ENCODE results near the gene RIMBP2.

DNA sequence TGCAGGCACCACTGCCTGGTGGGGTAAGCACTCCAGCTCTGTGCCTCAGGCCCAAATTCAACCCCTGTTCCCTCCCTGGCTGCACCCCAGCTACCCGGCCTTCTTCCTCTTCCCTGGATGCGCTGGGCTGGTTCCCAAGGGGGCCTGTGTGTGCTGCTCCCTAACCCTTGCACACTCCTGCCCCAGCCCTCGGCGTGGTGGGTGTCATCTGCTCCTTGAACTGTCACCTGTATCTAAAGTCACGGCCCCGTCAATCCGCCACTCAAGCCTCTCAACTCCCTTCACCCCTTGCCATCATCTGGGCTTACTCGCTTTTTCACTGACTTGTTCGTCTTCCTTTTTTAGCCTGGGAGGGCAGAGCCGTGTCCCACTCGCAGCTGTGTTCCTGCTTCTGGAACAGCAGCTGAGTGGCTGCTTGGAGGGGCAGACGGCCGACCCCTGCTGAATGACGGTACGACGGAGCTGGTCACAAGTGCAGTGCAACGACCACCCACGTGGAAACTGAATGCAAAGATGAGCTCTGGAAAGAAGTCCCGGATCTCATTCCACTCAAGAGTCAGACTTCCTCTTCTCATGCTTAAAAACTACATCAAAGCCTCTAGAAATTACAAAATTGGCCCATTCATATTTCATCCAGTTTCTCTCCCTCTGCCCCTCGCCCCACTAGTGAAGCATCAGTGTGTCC lies 239.5 kb downstream of the RIMBP2 start:
- TF ChIP-seq, protein P1, sequence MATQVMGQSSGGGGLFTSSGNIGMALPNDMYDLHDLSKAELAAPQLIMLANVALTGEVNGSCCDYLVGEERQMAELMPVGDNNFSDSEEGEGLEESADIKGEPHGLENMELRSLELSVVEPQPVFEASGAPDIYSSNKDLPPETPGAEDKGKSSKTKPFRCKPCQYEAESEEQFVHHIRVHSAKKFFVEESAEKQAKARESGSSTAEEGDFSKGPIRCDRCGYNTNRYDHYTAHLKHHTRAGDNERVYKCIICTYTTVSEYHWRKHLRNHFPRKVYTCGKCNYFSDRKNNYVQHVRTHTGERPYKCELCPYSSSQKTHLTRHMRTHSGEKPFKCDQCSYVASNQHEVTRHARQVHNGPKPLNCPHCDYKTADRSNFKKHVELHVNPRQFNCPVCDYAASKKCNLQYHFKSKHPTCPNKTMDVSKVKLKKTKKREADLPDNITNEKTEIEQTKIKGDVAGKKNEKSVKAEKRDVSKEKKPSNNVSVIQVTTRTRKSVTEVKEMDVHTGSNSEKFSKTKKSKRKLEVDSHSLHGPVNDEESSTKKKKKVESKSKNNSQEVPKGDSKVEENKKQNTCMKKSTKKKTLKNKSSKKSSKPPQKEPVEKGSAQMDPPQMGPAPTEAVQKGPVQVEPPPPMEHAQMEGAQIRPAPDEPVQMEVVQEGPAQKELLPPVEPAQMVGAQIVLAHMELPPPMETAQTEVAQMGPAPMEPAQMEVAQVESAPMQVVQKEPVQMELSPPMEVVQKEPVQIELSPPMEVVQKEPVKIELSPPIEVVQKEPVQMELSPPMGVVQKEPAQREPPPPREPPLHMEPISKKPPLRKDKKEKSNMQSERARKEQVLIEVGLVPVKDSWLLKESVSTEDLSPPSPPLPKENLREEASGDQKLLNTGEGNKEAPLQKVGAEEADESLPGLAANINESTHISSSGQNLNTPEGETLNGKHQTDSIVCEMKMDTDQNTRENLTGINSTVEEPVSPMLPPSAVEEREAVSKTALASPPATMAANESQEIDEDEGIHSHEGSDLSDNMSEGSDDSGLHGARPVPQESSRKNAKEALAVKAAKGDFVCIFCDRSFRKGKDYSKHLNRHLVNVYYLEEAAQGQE (IDR thresholded peaks at IDR 0.05; ENCODE audit: insufficient read depth in 1 of 2, low read depth in 2 of 2, low read length in 2 of 2) = no peak
- TF ChIP-seq POLR2AphosphoS5 (IDR thresholded peaks at IDR 0.05; ENCODE audit: low read depth, low read length) (no peak), TAF1 (IDR thresholded peaks at IDR 0.05; ENCODE audit: borderline replicate concordance, insufficient read depth, low read length) (no peak)

All from PFSK-1 (cell line).